Endothelial cell of umbilical vein (primary cell): ENCODE data around the gene KRTAP2-3. TPM values are rescaled to one million over a fixed set of nuclear protein-coding genes. Genes with fewer than 3 reads are reported as not detected.

ENCODE experiments used
- BruUV-seq: library from RNA; stranded (reverse); fragments of 400-500 nt; replicated peaks from 2 replicates; lab custom pipeline; 2021; lab: Mats Ljungman, UMichigan
- CTCF ChIA-PET: fragments of 300-600, 350-600 bp; sonication (Branson Sonifier 250); formaldehyde crosslinking; loops from one replicate; lab custom pipeline; 2021; ENCODE audit warnings: antibody characterized with exemption, inconsistent platforms; lab: Charles Lee
- POLR2A ChIA-PET: fragments of 300-600, 350-600 bp; sonication (Branson Sonifier 250); formaldehyde crosslinking; loops from one replicate; lab custom pipeline; 2021; ENCODE audit warnings: antibody characterized with exemption, inconsistent platforms; lab: Charles Lee
- DNase-seq: peaks from one replicate; pipeline ENCODE4 v3.0.0-alpha.2; 2011; ENCODE audit warnings: low read depth, low spot score
- FAIRE-seq: peaks from 2 replicates; lab custom pipeline; 2011; peaks lifted over from hg19 to GRCh38; lab: Jason Lieb, UNC
- H2AFZ ChIP-seq: 2 replicates; pipeline ENCODE4 v1.6.0; 2012; ENCODE audit warnings: low read depth, low read length, control low read depth, inconsistent platforms
- H3K27ac ChIP-seq: 2 replicates; pipeline ENCODE4 v1.5.1; 2011; ENCODE audit warnings: low read depth, mild to moderate bottlenecking, control low read depth, low read length, moderate library complexity; ENCODE audit not compliant: insufficient read depth
- H3K27me3 ChIP-seq, 2 experiments: 2 replicates each; pipeline versions ENCODE4 v1.6.0 to v1.6.1; 2011; ENCODE audit warnings: low read length in 2 of 2, mixed read lengths in 1 of 2; ENCODE audit not compliant: control insufficient read depth in 2 of 2, insufficient read depth in 2 of 2
- H3K36me3 ChIP-seq, 2 experiments: 2 replicates in 1 of 2; 3 replicates in 1 of 2; pipeline ENCODE4 v1.5.1; 2011; ENCODE audit warnings: low read length in 2 of 2, mild to moderate bottlenecking in 1 of 2, moderate library complexity in 1 of 2; ENCODE audit not compliant: control insufficient read depth in 2 of 2, insufficient read depth in 2 of 2; ENCODE audit errors: extremely low read depth in 1 of 2
- H3K4me1 ChIP-seq: 3 replicates; pipeline ENCODE4 v1.5.1; 2011; ENCODE audit warnings: mild to moderate bottlenecking, low read length; ENCODE audit not compliant: control insufficient read depth, insufficient read depth; ENCODE audit errors: extremely low read depth
- H3K4me2 ChIP-seq: 2 replicates; pipeline ENCODE4 v1.6.1; 2011; ENCODE audit warnings: low read length, control low read depth, mixed read lengths; ENCODE audit not compliant: insufficient read depth
- H3K4me3 ChIP-seq, 3 experiments: fragments of 200-600 bp in 1 of 3; sonication (generic), shearing (Covaris generic) in 1 of 3; replicated peaks in 1 of 3; 2 replicates each; pipeline ENCODE4 v1.5.1; 2011 to 2016; ENCODE audit warnings: control low read depth in 3 of 3, low read length in 3 of 3, mild to moderate bottlenecking in 2 of 3, inconsistent platforms in 1 of 3, low read depth in 1 of 3, moderate library complexity in 1 of 3; ENCODE audit not compliant: insufficient read depth in 1 of 3
- H3K79me2 ChIP-seq: 2 replicates; pipeline ENCODE4 v1.6.0; 2012; ENCODE audit warnings: low read length, inconsistent platforms; ENCODE audit not compliant: control insufficient read depth, insufficient read depth
- H3K9ac ChIP-seq: replicated peaks from 2 replicates; pipeline ENCODE3; 2011; ENCODE audit warnings: low read length, control low read depth; ENCODE audit not compliant: insufficient read depth; ENCODE audit errors: extremely low read depth
- H3K9me1 ChIP-seq: replicated peaks from 3 replicates; pipeline ENCODE4 v1.6.0; 2011; ENCODE audit warnings: mild to moderate bottlenecking, low read length; ENCODE audit not compliant: control insufficient read depth, insufficient read depth; ENCODE audit errors: extremely low read depth
- H3K9me3 ChIP-seq: replicated peaks from 2 replicates; pipeline ENCODE4 v1.5.1; 2012; ENCODE audit warnings: low read length, inconsistent platforms; ENCODE audit not compliant: control insufficient read depth, insufficient read depth
- H4K20me1 ChIP-seq: replicated peaks from 2 replicates; pipeline ENCODE3; 2011; ENCODE audit warnings: mild to moderate bottlenecking, low read length; ENCODE audit not compliant: control insufficient read depth, insufficient read depth; ENCODE audit errors: extremely low read depth
- GATA2 ChIP-seq: IDR thresholded peaks from 2 replicates; pipeline ENCODE4 v1.7.0; 2011; ENCODE audit warnings: low read depth, mild to moderate bottlenecking, moderate library complexity, mixed read lengths, low read length; ENCODE audit not compliant: insufficient read length, insufficient read depth
- MAX ChIP-seq: IDR thresholded peaks from 2 replicates; pipeline ENCODE4 v1.6.1; 2011; ENCODE audit not compliant: insufficient read depth, insufficient read length
- MYC ChIP-seq: IDR thresholded peaks from one replicate; pipeline ENCODE4 v1.6.1; 2011; ENCODE audit warnings: mild to moderate bottlenecking, low read depth, low read length
- dilution Hi-C: fragments of 300-500 bp; cut with MboI; formaldehyde crosslinking; loops from one replicate; pipeline ENCODE4 v1.15.0; 2019; ENCODE audit warnings: low sequenced_read_pairs; ENCODE audit not compliant: extremely low pct_ligation_motif_present
- intact Hi-C: fragments of 100-400 bp; cut with micrococcal nuclease; formaldehyde crosslinking; loops from one replicate; pipeline ENCODE4 v1.10.0; 2022
- polyA plus RNA-seq, 4 experiments: library from polyadenylated mRNA; depleted of rRNA in 3 of 4; stranded (reverse) in 3 of 4; unstranded in 1 of 4; fragments of >200 nt; gene quantifications; 2 replicates each; pipeline versions ENCODE4 v1.2.1 to v1.2.3, GENCODE V29; 2011 to 2012; ENCODE audit warnings: missing spikeins in 1 of 4
- total RNA-seq: library from RNA; stranded (reverse); gene quantifications from 2 replicates; pipeline ENCODE4 v1.2.3, GENCODE V29; 2021

Gene KRTAP2-3
- total and polyA plus RNA-seq, 2 donors (not counting 3 experiments of a cell fraction or from before 2014, with no cell fraction given) = not detected

- no TSS peak for BruUV-seq
- Histone ChIP-seq H3K27ac (no peak overlapping the region), H3K4me3 (no peak overlapping the region), H3K9me1 (no peaks in the 10 kb centered on the region), H3K79me2 (no peaks in the 10 kb centered on the region), H3K27me3 (peaks cover 1 to 2% of the 10 kb centered on the region in 2 experiments), H4K20me1 (no peaks in the 10 kb centered on the region), H3K9me3 (no peaks in the 10 kb centered on the region), H2AFZ (no peak overlapping the region), H3K4me2 (no peak overlapping the region), H3K9ac (no peak overlapping the region), H3K4me1 (no peaks in the 10 kb centered on the region), H3K36me3 (no peaks in the 10 kb centered on the region)
- intact Hi-C loops = no loop called here
- no peak for TF ChIP-seq MAX
- POLR2A ChIA-PET = no interaction called here
- FAIRE-seq = no peak
- DNase-seq = no peak
- dilution Hi-C loops = no loop called here
- CTCF ChIA-PET = no interaction called here
Measured at GRCh38 chr17:41054025-41054424, 5.9 kb downstream of the KRTAP2-3 start.

- no peak overlapping the region for H3K4me3 ChIP-seq
- DNase-seq = no peak
- no peak overlapping the region for H3K27ac ChIP-seq
- no peak for FAIRE-seq
- BruUV-seq = no TSS peak
- ChIA-PET CTCF (interaction anchor here (1.2 kb wide), 1 partner anchor 497 kb away, joined by 3 read pairs; no protein-coding TSS in a partner anchor), POLR2A (no interaction called here)
- peaks cover 3 to 5% of the 10 kb centered on the region in 2 experiments for H3K27me3 ChIP-seq
- H3K9me1 ChIP-seq = no peaks in the 10 kb centered on the region
- dilution Hi-C loops (no loop called here), intact Hi-C loops (no loop called here)
- no peak overlapping the region for H3K9ac ChIP-seq
- H3K9me3 ChIP-seq = no peaks in the 10 kb centered on the region
- H3K4me2 ChIP-seq = no peak overlapping the region
- no peaks in the 10 kb centered on the region for H3K79me2 ChIP-seq
- no peak overlapping the region for H2AFZ ChIP-seq
- no peaks in the 10 kb centered on the region for H3K36me3 ChIP-seq
- no peaks in the 10 kb centered on the region for H4K20me1 ChIP-seq
- TF ChIP-seq MYC = no peak
- no peak for TF ChIP-seq GATA2
- H3K4me1 ChIP-seq = no peaks in the 10 kb centered on the region
Measured at GRCh38 chr17:41052566-41052965, 7.3 kb downstream of the KRTAP2-3 start.
